Gastrocnemius medialis (tissue), 4 donors: Measurements from ENCODE around the gene MAPK13. TPM values are rescaled to one million over a fixed set of nuclear protein-coding genes. Genes with fewer than 3 reads are reported as not detected.
A peak's percentile ranks its signal among the peaks of the same experiment; 100 is the strongest.
"Not testable (repeated sequence)": the region's sequence is repeated elsewhere in the genome, so short reads cannot be mapped to it uniquely, and the experiment has no call there.

ENCODE experiments used
- ATAC-seq, 2 donors: fragments of 150-250 bp; one replicate each; pipeline ENCODE4 v1.9.1; 2016
- DNase-seq, 2 donors: peaks; one replicate each; pipeline ENCODE4 v3.0.0-alpha.2; 2019
- H3K27ac ChIP-seq, 4 donors: fragments of 200-600 bp; sonication (generic); 1 replicate in 1 of 4; 2 replicates in 3 of 4; pipeline ENCODE4 v1.5.1; 2016 to 2018; ENCODE audit warnings: mild to moderate bottlenecking in 2 of 4, moderate library complexity in 1 of 4
- H3K27me3 ChIP-seq, 3 donors: fragments of 200-600 bp; sonication (generic) in 2 of 3; 1 replicate in 1 of 3; 2 replicates in 2 of 3; pipeline versions ENCODE4 v1.5.1 to v1.6.0; 2016 to 2019; ENCODE audit warnings: mild to moderate bottlenecking in 1 of 3, moderate library complexity in 1 of 3
- H3K36me3 ChIP-seq, 2 donors: fragments of 200-600 bp; sonication (generic) in 1 of 2; one replicate each; pipeline ENCODE4 v1.5.1; 2017 to 2018
- H3K4me1 ChIP-seq, 2 donors: fragments of 200-600 bp; sonication (generic) in 1 of 2; one replicate each; pipeline ENCODE4 v1.5.1; 2016 to 2017; ENCODE audit warnings: mild to moderate bottlenecking in 2 of 2
- H3K4me3 ChIP-seq, 4 donors: fragments of 200-600 bp; sonication (generic) in 3 of 4; 1 replicate in 1 of 4; 2 replicates in 3 of 4; pipeline ENCODE4 v1.5.1; 2016 to 2019; ENCODE audit warnings: mild to moderate bottlenecking in 2 of 4
- H3K9me3 ChIP-seq, 3 donors: fragments of 200-600 bp; sonication (generic) in 2 of 3; 1 replicate in 1 of 3; 2 replicates in 2 of 3; pipeline ENCODE4 v1.5.1; 2016 to 2019
- POLR2A ChIP-seq, 2 donors: fragments of 450-650 bp; IDR thresholded peaks; one replicate each; pipeline ENCODE4 v1.6.1; 2017; ENCODE audit warnings: antibody characterized with exemption in 2 of 2, mild to moderate bottlenecking in 2 of 2, moderate library complexity in 2 of 2
- in situ Hi-C, 4 donors: fragments of 200-750 bp; cut with MboI; loops; one replicate each; pipeline versions ENCODE4 v1.15.0 to v1.8.0; 2017; ENCODE audit warnings: low sequenced_read_pairs in 4 of 4
- intact Hi-C: fragments of 100-400 bp; cut with DNase I; formaldehyde crosslinking; loops from one replicate; pipeline ENCODE4 v1.15.1; 2023; ENCODE audit warnings: low total_unique reads
- total RNA-seq, 4 donors: library from RNA; depleted of rRNA; stranded (reverse); fragments of >200 nt; gene quantifications; one replicate each; pipeline versions ENCODE4 v1.1.0 to v1.2.3, GENCODE V29; 2016
- TF ChIP-seq, protein P1 (sequence below), 5 experiments: fragments of 450-650 bp in 3 of 5; fragments of 200-600 bp in 2 of 5; sonication (generic) in 2 of 5; IDR thresholded peaks in 4 of 5; conservative IDR thresholded peaks in 1 of 5; 1 replicate in 4 of 5; 2 replicates in 1 of 5; pipeline ENCODE4 v1.5.1; 2016 to 2019; ENCODE audit warnings: antibody characterized with exemption in 5 of 5, mild to moderate bottlenecking in 3 of 5, moderate library complexity in 3 of 5

Gene MAPK13
- total RNA-seq, 4 donors from 2014 or later, result 0.29 to 0.82 (median 0.64) TPM

DNA sequence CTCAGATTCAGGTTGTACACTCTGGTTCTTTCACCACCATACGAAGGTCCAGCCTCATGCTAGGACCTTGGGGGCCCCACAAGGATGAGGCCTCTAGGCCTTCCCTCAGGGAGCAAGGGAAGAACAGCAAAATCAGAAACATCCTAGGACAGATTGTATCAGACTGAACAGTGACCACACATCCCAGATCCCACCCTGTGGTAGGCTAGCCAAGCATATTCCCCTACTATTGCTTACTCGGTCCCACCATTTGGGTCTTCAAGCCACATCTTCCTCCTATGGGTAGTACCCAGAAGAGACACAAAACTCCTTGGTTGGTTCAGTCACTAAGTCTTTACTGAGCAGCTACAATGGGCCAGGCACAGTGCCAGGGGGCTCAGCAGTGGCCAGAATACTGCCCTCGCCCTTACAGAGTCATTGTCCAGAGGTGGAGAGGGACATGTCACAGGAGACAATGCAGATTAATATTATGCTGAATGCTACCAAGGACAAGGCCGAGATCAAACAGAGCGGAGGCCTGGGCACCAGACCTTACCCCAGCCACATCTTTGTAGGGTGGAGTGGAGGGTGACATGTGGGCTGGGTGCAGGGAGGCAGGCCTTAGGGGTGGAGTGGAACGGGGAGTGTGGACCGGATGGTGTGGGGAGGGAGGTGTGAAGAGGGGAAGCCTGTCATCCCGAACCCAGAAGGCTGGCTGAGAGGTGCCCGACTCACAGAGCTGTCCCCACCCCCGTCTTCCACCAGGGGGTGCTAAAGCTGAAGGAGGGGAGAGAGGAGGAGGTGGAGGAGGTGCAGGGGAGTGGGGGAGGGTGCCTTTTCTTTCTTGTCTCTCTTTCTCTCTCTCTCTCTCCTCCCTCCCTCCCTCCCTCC is 6.8 kb upstream of the MAPK13 start:
- Histone ChIP-seq H3K27me3 (peaks cover 0 to 3% (median 0%) of the 10 kb centered on the region in 3 donors), H3K4me3 (peak overlapping the region in 1 of 4 donors; percentile 11), H3K27ac (no peak overlapping the region), H3K4me1 (peaks cover 4 to 23% of the 10 kb centered on the region in 2 donors), H3K36me3 (no peaks in the 10 kb centered on the region), H3K9me3 (no peaks in the 10 kb centered on the region)
- in situ Hi-C loops, result loop anchor here in 2 of 4 donors (10.0 to 25.0 kb wide), 2 partner anchors 71 to 239 kb away; partner anchors contain the start of gene BRPF3 (in 1 of the 2)
- peak; percentile 61 to 77 for DNase-seq
- ATAC-seq, result peak; percentile 65 to 87
- no peak for TF ChIP-seq POLR2A (IDR thresholded peaks at IDR 0.05)
- TF ChIP-seq, protein P1, sequence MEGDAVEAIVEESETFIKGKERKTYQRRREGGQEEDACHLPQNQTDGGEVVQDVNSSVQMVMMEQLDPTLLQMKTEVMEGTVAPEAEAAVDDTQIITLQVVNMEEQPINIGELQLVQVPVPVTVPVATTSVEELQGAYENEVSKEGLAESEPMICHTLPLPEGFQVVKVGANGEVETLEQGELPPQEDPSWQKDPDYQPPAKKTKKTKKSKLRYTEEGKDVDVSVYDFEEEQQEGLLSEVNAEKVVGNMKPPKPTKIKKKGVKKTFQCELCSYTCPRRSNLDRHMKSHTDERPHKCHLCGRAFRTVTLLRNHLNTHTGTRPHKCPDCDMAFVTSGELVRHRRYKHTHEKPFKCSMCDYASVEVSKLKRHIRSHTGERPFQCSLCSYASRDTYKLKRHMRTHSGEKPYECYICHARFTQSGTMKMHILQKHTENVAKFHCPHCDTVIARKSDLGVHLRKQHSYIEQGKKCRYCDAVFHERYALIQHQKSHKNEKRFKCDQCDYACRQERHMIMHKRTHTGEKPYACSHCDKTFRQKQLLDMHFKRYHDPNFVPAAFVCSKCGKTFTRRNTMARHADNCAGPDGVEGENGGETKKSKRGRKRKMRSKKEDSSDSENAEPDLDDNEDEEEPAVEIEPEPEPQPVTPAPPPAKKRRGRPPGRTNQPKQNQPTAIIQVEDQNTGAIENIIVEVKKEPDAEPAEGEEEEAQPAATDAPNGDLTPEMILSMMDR (IDR thresholded peaks at IDR 0.05 in 4 of 5, conservative IDR thresholded peaks at IDR 0.05 in 1 of 5), result peak; percentile 45 to 82 (median 77)
- intact Hi-C loops, result loop anchor here (1.0 to 10.0 kb wide), 2 partner anchors 73 to 241 kb away; partner anchors contain the start of gene BRPF3

DNA sequence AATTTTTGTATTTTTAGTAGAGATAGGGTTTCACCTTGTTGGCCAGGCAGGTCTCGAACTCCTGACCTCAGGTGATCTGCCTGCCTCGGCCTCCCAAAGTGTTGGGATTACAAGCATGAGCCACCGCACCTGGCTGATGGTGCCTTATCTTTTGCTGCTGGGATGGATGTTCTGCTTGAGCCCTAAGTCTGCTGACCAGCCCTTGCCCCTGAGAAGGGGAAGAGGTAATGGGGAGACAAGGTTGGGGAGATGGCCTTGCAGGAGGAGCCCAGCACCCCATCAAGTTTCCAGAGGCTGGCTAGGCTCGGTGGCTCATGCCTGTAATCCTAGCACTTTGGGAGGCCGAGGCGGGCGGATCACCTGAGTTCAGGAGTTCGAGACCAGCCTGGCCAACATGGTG is 6.0 kb upstream of the MAPK13 start:
- intact Hi-C loops, result loop anchor here (10.0 kb wide), 1 partner anchor 240 kb away; no protein-coding TSS in a partner anchor
- H3K36me3 ChIP-seq, H3K27ac ChIP-seq, ATAC-seq, H3K27me3 ChIP-seq, H3K9me3 ChIP-seq, DNase-seq: not testable (repeated sequence)
- in situ Hi-C loops, result loop anchor here in 2 of 4 donors (10.0 to 25.0 kb wide), 2 partner anchors 70 to 238 kb away; partner anchors contain the start of gene BRPF3 (in 1 of the 2)
- Histone ChIP-seq H3K4me1 (peaks cover 4 to 19% of the 10 kb centered on the region in 2 donors), H3K4me3 (peak overlapping the region in 1 of 4 donors; percentile 11)

DNA sequence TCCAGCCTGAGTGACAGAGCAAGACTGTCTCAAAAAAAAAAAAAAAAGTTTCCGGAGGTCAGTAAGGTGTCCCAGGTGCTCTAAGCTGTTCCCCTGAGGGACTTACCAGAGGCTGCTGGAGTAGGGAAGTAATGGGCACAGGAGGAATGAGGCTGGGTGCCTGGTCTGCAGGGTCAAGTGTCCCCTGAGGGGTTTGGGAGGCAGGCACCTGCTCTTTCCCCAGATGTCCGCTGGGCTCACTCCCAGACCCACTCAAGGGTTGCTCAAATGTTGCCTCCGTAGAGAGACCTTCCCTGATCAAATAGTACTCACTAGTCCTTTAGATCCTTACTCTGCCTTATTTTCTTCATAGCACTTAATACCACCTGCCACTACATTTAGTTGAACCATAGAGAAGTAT is 5.4 kb upstream of the MAPK13 start:
- peaks cover 11 to 13% (median 11%) of the 10 kb centered on the region in 3 donors for H3K27me3 ChIP-seq
- H3K4me3 ChIP-seq, result no peak overlapping the region
- H3K9me3 ChIP-seq, result no peaks in the 10 kb centered on the region
- no peak for TF ChIP-seq POLR2A (IDR thresholded peaks at IDR 0.05)
- TF ChIP-seq, protein P1 (IDR thresholded peaks at IDR 0.05 in 4 of 5, conservative IDR thresholded peaks at IDR 0.05 in 1 of 5), result no peak
- no peak overlapping the region for H3K27ac ChIP-seq
- no peaks in the 10 kb centered on the region for H3K36me3 ChIP-seq
- in situ Hi-C loops (loop anchor here in 2 of 4 donors (5.0 to 25.0 kb wide), 3 partner anchors 67 to 237 kb away; partner anchors contain the start of gene BRPF3 (in 1 of the 2)), intact Hi-C loops (loop anchor here (10.0 kb wide), 1 partner anchor 240 kb away; no protein-coding TSS in a partner anchor)
- H3K4me1 ChIP-seq, result peaks cover 4 to 19% of the 10 kb centered on the region in 2 donors
- DNase-seq (no peak), ATAC-seq (no peak)

DNA sequence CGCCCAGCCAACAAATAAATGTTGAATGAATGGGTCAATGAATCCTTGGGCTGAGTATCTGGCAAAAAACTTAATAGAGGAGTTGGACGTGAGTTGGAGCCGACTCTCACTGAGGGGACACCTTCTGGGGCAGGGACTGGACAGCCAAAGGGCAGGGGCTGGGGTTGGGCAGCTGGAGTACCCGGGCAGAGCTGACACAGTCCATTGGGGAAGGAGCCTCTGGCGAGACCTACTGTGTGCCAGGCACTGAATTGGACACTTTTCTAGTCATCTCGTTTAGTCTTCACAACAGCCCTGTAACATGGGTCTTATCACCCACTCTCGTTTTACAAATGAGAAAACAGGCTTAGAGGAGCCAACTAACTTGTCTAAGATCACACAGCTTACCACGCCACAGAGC is 4.7 kb upstream of the MAPK13 start:
- no peak for DNase-seq
- ATAC-seq, result no peak
- TF ChIP-seq, protein P1 (IDR thresholded peaks at IDR 0.05 in 4 of 5, conservative IDR thresholded peaks at IDR 0.05 in 1 of 5), result no peak
- no peak for TF ChIP-seq POLR2A (IDR thresholded peaks at IDR 0.05)
- peaks cover 12 to 14% (median 13%) of the 10 kb centered on the region in 3 donors for H3K27me3 ChIP-seq
- intact Hi-C loops, result loop anchor here (10.0 kb wide), 1 partner anchor 239 kb away; no protein-coding TSS in a partner anchor
- H3K27ac ChIP-seq, result no peak overlapping the region
- H3K4me1 ChIP-seq, result peaks cover 6 to 15% of the 10 kb centered on the region in 2 donors
- H3K9me3 ChIP-seq, result no peaks in the 10 kb centered on the region
- in situ Hi-C loops, result loop anchor here in 2 of 4 donors (5.0 to 10.0 kb wide), 2 partner anchors 67 to 69 kb away; partner anchors contain the start of gene BRPF3 (in 1 of the 2)
- no peaks in the 10 kb centered on the region for H3K36me3 ChIP-seq
- no peak overlapping the region for H3K4me3 ChIP-seq
